HG03108 (cell line): ENCODE data around the gene SLC35F4.

ENCODE experiments used
- ATAC-seq: cut with Tn5 transposase; IDR thresholded peaks from one replicate; pipeline ENCODE4 v1.9.1; 2021; ENCODE audit warnings: moderate library complexity; ENCODE audit not compliant: unreplicated experiment

Gene SLC35F4

DNA sequence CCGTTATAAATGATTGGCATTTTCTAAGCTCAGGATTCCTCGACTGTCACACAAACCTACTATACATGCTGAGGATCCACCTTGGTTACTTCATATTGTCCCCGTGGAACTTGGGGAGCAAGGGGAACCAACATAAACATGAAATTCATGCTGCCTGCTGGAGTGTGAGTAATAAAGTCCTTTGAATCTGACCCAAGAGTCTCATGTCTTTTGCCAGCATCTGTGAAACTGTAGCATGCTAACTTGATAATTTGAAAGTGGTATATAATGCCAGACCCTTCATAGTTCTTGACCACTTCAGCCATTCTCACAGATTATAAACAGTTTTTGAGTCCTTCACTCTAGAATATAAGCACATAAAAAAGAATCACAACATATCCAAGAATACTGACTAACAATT lies 17.1 kb downstream of the SLC35F4 start:
- no peak for ATAC-seq

DNA sequence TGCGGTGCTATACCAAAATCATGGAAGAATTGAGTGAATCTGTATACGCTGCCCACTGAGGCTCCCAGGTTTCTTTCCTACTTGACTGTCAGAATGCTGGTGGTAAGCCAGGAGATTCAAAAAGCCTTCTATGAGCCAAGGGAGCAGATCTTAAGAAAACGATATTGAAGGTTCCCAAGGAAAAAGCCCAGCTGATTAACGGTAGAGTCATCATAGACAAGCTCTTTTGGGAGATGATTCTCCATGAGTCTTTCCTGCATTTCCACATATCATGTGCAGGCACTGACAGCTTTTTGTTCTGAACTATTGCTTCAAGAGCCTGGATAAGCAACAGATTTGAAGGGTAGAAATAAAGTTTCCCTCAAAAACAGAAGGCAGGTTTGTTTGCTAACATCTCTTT lies 17.5 kb downstream of the SLC35F4 start:
- ATAC-seq: no peak

DNA sequence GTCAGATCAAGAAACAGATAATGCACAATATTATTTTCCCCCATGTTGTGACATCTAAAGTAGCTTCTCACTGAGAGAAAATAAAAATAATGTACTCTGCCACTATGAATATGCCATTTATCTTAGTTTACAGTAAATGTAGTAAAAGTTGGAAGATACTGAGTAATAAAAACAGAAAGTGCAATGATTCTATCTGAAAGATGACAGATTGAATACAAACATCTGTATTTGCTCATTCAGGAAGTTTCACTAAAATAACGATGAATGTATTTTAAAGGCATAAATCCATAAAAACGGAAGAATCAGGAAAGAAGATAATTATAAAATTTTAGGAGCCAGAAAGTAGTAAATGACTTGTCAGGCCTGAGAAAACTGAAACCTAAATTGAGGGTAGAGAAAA lies 18.2 kb downstream of the SLC35F4 start:
- no peak for ATAC-seq

DNA sequence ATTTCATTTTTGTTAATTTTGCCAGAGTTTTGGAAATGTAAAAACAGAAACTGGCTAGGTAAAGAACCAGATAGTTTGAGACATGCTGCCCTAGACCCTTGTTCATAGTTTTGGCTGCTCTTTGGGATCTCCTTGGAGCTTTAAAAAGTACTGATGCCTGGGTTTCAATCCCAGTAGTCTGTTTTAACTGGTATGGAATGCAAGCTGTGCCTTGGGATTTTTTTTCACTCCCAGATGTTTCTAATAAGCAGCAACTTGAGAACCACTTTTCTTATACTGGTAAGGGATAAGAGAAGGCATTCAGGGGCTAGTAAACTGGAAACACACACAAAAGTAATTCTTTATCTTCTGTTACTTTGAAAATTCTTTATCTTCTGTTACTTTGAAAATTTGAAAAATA lies 18.8 kb downstream of the SLC35F4 start:
- ATAC-seq: no peak

DNA sequence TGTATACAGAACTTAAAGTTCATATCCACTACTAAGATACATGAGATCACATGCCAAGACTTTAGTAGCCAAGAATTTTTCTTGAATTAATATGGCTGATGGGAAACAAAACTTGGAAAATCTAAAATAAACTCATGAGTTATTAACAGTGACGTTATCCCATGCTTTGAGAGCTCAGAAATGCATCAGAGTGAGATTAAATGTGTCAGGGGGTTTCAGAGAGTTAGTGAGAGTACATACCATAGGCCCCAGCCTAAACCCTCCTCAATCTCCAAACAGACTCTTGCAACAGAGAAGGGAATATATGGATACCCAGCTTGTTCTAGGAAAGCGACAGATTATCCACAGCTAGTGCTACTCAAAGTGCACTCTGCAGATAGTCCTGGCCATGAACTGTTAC lies 19.3 kb downstream of the SLC35F4 start:
- ATAC-seq: no peak

DNA sequence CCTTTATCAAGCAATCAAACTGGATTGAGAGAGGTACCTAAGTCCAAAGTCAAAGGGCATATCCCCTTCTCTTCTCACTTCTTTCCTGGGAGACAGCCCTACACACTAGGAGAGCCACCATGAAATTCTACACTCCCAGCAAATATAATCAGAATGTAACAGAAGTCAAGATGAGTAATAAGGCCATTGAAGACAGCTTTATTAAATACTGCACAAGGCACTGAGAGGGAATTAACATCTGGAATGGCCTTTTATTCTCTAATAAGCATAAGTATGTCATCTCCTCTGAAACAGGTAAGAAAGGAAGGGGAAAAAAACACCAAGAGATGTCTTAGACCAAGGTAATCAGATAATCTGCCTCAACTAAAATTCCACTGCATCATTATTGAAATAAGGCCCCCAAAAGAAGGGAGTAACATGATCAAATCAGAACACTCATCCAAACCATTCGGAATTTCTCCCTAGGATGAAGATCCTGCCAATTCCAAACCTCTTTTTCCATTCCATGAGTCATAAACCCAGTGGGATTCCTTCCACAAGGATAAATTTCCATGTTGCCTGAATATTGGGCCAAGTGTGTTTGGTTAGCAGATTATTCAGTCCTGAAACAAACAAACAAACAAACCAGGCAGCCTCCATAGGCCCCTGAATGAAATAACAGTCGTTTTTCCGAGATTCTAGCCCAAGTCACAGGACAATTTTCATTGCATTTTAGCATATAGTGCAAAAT lies 19.9 kb downstream of the SLC35F4 start:
- no peak for ATAC-seq

DNA sequence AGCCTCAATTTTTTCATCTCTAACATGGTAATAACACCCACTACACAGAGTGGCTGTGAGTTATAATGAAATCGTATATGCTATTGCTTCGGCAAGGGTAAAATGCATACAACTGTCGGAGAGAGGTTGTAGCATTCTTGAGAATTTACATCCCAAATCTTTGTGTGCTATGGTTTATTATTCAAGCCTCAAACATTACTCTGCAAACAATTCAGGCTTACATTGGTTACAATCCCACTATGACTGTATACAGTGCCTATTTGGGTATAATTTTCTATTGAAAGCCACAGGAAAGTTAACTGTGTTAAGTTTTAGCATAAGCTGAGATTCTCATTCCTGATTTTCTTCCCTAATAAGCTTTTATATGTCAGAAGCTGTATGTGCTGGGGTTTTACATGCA lies 20.6 kb downstream of the SLC35F4 start:
- ATAC-seq: no peak

DNA sequence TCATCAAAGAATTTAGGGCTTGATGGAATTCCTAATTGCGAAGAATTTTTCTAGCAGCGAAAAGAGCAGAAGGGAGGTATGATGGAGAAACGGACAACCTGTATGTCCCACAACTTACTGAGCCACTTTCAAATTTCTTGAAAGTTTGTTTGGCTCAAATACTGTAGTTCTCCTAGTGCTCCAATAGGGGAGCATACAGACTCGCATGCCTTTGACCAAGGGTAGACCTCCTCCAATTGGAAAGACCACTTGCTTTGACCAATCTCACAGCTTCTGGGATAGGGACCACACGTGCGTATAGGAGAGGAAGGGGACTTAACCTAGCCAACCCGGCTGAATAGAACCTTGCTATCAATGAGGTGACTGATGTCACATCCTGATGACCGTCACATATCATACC lies 28.6 kb downstream of the SLC35F4 start:
- ATAC-seq: no peak

DNA sequence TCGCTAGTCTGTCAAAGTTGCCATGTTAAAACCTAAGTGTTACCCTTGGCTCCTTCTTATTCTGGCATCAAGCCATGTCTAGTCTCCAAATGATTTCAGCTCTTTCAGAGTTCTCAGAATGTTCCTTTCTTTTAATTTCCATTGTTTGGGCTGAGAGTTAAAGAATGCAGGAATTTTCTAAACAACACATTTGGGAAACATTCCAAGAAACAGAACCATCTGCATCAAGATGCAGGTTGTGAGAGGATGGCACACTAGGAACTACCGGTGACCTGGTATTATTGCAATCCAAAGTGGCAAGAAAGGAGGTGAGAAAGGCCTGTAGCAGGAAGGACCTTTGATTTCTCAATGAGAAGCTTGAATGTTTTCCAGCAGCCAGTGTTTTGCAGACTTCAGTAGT lies 30.1 kb downstream of the SLC35F4 start:
- ATAC-seq: no peak

DNA sequence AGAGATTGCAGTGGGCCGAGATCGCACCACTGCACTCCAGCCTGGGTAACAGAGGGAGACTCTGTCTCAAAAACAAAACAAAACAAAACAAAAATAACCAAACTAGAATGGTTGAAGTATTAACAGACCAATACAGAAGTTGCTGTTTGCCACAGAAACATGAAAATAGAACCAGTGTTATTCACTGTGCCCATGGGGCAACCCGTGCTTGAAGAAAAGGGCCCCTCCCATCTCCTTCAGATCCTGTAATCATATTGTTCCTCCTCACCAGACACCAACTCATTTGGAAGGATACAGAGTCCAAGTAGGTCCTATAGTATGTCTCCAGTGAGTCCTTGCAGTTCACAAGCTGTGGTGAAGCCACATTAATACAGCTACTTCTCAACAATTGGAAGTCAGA lies 30.9 kb downstream of the SLC35F4 start:
- no peak for ATAC-seq

DNA sequence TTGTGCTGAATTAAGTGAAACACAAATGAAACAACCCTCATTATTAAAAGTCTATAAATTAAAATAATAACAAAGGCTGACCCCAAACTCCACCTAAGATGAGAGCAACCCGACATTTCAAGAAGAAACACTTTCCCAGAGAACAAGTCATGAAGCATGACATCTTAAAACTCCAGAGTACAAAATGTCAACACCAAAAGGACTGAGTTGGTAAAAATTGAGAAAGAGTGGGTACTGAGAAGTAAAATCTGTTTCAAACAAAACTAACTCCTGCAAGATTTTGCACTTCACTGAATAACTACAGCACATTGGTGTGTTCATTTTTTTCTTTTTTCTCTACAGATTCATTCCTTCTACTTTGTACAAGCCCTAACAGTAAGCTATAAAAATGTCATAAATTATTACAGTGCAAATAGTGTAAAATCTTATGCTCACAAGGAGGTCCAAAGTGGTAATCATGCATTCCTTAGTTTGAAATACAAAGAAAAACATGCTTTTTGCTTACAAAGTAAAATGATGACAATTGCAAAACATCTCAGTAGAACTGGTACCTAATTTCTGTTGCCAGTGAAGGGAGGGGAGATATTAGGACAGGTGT lies 31.8 kb downstream of the SLC35F4 start:
- ATAC-seq: no peak

DNA sequence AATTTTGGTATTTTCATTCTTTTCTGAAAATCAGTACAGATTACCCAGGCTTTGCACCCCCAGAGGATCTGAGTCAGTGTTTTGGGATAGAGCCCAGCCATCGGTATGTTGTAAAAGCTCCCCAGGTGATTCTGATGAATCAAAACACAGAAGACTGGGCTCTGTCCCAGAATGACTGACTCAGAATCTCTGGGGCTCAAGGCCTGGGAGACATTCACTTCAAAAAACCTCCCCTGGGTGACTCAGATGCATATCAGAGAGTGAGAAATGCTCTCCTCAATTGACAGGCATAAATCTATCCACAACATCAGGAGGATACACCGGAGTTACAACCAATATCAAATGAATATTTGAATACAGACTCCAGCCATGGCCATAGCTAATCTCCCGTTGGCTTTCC lies 32.6 kb downstream of the SLC35F4 start:
- no peak for ATAC-seq

DNA sequence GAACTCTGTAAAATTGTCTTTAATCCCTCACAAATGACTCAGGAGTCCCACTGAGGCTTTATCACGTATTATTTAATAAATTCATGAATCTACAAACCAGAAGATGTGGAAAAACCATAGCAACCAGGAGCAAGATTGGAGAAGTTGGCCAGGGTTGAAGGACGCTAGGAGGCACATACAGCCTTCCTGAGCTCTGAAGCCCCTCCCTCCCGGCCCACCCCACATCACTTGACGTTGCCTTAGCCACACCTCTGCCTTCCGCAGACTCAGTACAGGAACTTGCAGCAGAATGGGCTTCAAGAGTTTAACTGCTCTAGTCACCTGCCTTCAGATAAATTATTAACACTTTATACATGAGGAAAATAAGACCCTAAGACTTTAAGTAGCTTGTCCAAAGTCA lies 33.9 kb downstream of the SLC35F4 start:
- no peak for ATAC-seq

DNA sequence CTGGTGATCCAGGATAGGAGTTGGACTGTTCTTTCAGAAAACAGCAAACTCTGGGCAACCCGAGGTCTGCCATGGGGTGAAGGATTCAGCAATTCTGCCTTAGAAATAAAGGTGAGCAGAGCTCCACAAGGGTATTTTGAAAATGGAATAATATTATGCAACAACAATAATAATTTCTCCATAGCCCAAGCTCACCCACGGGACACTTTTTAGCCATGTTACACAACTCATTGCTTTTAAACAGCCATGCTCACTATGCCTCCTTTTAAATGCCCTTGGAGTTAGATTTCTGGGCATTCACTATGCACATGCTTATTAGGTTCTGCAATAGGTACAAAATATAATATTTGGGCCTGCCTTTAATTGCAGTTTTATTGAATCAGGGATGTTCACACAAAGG lies 37.2 kb downstream of the SLC35F4 start:
- ATAC-seq: no peak

DNA sequence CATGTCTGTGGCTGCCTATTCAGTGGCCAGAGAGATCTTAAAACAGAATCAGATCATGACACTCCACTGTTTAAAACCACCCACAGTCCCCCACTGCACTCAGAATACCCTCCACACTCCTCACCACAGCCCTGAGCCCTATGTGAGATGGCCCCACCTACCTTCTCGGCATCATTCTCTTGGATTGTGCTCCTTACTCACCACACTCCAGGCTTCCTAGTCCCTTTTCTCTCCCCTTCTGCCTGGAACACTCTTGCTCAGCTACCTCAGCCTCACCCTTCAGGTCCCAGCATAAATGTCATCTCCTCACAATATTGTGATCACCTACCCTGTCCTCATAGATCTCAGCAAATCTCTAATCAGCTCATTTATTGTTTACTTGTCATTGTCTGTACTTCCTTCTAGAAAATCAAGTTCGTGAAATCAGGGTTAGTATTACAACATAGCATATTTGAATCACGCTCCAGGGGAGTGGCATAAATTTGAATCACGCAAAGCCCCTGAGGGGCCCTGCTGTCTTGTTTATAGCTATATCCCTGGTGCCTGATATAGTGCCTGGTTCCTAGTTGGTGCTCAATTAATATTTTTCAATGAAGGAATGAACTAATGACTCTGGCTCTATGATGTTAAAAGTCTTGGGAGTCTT lies 42.8 kb downstream of the SLC35F4 start:
- no peak for ATAC-seq

DNA sequence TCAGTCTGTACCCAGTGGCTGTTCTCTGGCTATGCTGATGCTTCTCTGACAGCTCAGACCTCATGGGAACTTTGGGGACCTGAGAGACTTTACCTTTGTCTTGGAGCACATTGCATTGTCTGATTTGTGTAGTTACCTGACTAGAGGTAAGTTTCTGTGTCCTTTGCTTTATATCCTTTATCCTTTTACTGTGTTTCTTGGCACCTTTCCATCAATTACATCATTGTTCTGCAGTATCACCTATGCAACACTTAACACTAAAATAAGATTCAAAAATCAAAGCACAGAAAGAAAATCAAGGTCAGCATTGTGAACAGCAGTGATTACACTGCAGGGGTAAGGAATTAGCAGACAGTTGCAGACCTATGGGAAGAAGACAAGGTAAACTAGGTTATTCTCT lies 43.8 kb downstream of the SLC35F4 start:
- ATAC-seq: no peak

DNA sequence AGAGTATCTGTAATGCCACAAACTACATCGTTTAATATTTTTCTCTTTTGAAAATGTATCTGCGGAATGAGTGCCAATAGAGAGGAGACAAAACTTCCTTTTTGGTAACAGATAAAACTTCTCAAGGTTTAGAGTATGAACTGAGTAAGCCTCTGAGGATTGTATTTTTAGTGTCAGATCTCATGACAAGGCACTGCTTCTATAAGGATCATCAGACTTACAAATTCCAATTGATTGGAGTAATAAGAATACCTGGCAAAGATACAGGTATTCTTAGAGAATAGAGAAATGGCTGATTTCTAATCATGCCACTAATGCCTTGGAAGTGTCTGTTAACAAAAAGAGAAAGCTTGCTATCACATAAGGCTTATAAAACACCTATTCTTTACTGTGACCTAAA lies 45.3 kb downstream of the SLC35F4 start:
- ATAC-seq: no peak

DNA sequence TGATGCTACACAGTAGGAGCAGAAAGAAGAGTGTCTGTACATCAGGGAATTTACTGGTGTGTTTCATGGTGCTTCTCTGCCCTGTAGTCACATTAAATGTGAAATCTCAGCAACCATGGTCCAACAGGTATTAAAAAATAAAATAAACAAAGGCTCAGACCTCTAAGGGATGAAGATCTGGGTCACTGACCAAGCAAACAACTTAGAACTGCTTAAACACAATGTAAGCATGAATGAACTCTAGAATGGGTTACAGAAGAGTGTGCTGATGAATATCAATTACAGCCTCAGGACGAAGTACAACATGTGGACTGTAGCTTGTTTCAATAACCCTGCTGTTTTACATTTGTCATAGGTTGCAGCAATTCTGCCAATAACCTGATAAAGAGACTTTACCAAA lies 47.4 kb downstream of the SLC35F4 start:
- ATAC-seq: no peak

DNA sequence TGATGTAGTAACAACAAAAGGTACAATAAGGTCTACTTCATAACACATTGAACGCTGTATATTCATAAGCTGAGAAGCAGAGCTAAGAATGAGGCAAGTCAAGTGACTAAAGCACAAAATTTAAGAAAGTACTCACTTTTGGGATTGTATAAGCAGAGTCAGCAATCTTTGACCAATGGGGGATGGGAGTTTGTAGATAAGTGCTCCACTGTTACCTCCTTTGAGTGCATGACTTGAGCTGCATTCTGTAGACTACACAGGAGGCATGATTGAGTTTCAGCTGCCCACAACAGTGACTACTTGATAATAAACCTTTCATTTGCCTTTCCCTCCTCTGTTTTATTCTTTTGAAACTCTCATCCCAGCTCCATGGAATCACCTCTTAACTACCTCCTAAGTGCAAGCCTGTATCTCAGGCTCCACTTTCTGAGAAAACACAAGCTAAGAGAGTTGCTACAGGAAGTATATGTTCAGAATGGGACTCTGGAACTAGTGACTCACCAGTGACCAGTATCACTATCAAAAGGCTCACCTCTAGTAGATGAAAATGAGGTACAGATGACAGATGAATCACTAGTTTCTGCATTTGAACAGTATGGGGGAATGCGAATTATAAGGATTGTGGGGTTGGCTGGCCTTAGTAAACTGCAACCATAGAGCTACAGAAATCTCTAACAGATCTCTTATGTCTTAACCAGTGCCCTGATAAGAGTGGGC lies 49.2 kb downstream of the SLC35F4 start:
- ATAC-seq: peak; percentile 68

DNA sequence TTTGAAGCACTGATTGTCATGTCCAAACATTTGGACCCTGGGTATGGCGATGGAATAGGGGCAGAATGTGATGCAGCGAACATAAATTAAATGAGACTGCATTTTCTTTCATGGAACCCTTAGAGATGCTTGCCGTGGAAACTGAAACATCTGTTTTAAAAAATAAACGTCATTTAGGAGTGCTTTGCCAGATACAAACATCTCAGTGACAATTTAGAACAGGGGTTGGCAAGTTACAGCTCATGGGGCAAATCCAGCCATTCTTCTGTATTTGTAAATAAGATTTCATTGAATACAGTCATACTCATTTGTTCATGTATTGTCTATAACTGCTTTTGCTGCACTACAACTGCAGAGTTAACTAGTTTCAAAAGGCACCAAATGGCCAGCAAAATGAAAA lies 51.2 kb downstream of the SLC35F4 start:
- no peak for ATAC-seq

DNA sequence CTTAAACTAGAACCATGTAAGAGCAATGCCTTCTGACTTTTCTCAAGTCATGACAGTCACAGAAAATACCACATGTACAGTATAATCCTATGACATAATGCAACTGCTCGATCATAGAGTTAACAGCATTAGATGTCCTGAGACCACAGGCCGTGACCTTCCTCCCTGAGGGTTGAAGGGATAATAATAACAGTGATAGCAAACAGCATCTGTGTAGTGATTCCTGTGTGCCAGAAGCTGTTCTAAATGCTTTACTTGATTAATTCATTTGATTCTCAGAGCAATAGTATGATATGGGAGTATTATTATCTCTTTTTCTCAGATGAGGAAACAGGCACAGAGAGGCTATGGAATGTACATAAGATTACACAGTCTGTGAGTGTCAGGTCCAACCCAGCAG lies 53.2 kb downstream of the SLC35F4 start:
- ATAC-seq: no peak

DNA sequence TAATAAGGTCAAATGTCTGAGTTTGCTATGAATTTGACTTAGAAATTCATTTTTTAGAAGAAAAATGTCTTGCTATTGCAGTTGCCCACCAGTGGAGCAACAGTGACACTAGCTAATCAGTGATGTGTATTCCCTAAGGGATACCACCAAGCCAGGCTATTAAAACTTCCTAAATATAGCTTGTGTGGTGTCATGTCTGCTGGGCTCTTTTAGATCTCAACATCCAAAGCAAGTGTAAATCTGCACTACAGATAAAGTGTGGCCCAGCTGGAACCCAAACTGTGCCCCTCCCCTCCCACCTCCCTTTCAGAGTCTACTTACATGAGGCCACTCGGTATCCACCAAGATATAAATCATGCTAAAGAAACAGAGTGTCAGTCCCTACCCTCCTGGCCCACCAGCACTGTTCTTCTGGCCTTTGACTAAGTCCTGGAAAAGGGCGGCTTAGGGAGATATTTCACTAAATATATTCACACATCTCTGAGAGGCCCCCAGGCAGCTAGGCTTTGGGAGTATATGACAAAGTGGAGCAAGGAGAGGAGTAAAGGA lies 53.8 kb downstream of the SLC35F4 start:
- no peak for ATAC-seq
